GM23338 (cell line): Measurements from ENCODE around the gene PPP6R2. TPM values are rescaled to one million over a fixed set of nuclear protein-coding genes. Genes with fewer than 3 reads are reported as not detected.

Source experiments
- ATAC-seq: fragments of 200-7000 bp; cut with Tn5 transposase; 3 replicates; pipeline ENCODE4 v1.9.1; 2020
- DNase-seq: peaks from one replicate; pipeline ENCODE4 v3.0.0-alpha.2; 2015; ENCODE audit warnings: low spot score
- H2AFZ ChIP-seq: fragments of 200-600 bp; sonication (generic); 2 replicates; pipeline ENCODE4 v1.8.0; 2016; ENCODE audit warnings: antibody characterized with exemption, mild to moderate bottlenecking, moderate library complexity
- H3F3A ChIP-seq: fragments of 200-600 bp; sonication (generic); replicated peaks from 2 replicates; pipeline ENCODE4 v1.8.0; 2017; ENCODE audit warnings: antibody characterized with exemption, mixed run types, low read depth
- H3K27ac ChIP-seq: fragments of 200-600 bp; sonication (generic); 2 replicates; pipeline ENCODE4 v1.6.1; 2016; ENCODE audit warnings: low read depth
- H3K27me3 ChIP-seq: fragments of 200-600 bp; sonication (generic); 2 replicates; pipeline ENCODE4 v1.8.0; 2016; ENCODE audit warnings: mild to moderate bottlenecking, mixed run types, moderate library complexity; ENCODE audit not compliant: insufficient read depth
- H3K36me3 ChIP-seq: fragments of 200-600 bp; sonication (generic); 2 replicates; pipeline ENCODE4 v1.8.0; 2016; ENCODE audit warnings: mild to moderate bottlenecking; ENCODE audit not compliant: insufficient read depth
- H3K4me1 ChIP-seq: fragments of 200-600 bp; sonication (generic); 2 replicates; pipeline ENCODE4 v1.8.0; 2016; ENCODE audit warnings: mild to moderate bottlenecking, moderate library complexity; ENCODE audit not compliant: insufficient read depth
- H3K4me2 ChIP-seq: fragments of 200-600 bp; sonication (generic); 2 replicates; pipeline ENCODE4 v1.7.1; 2017; ENCODE audit warnings: mixed run types
- H3K4me3 ChIP-seq: fragments of 200-600 bp; sonication (generic); 2 replicates; pipeline ENCODE4 v1.6.1; 2016; ENCODE audit warnings: mixed run types
- H3K79me2 ChIP-seq: fragments of 200-600 bp; sonication (generic); replicated peaks from 2 replicates; pipeline ENCODE4 v1.8.0; 2017; ENCODE audit warnings: mild to moderate bottlenecking; ENCODE audit not compliant: insufficient read depth
- H3K9me2 ChIP-seq: fragments of 200-600 bp; sonication (generic); 2 replicates; pipeline ENCODE4 v1.8.0; 2017; ENCODE audit not compliant: insufficient read depth
- H4K20me1 ChIP-seq: fragments of 200-600 bp; sonication (generic); replicated peaks from 2 replicates; pipeline ENCODE4 v1.8.0; 2017; ENCODE audit warnings: mild to moderate bottlenecking; ENCODE audit not compliant: insufficient read depth
- H3K27ac Mint-ChIP-seq: 2 replicates; pipeline ENCODE4 v1.8.0; 2020; ENCODE audit warnings: inconsistent platforms, mild to moderate bottlenecking, moderate library complexity, mixed read lengths
- H3K27me3 Mint-ChIP-seq: 3 replicates; pipeline ENCODE4 v1.8.0; 2022; ENCODE audit warnings: low read depth, mild to moderate bottlenecking, moderate library complexity, mixed read lengths, inconsistent platforms; ENCODE audit not compliant: insufficient read depth, poor library complexity
- H3K36me3 Mint-ChIP-seq: 3 replicates; pipeline ENCODE4 v1.8.0; 2021; ENCODE audit warnings: low read depth, mild to moderate bottlenecking, inconsistent platforms, moderate library complexity, mixed read lengths
- H3K4me1 Mint-ChIP-seq: 3 replicates; pipeline ENCODE4 v1.8.0; 2020; ENCODE audit warnings: mild to moderate bottlenecking, inconsistent platforms, mixed read lengths
- H3K4me3 Mint-ChIP-seq: 3 replicates; pipeline ENCODE4 v1.8.0; 2021; ENCODE audit warnings: moderate library complexity, mild to moderate bottlenecking, inconsistent platforms, mixed read lengths
- H3K9me3 Mint-ChIP-seq: 3 replicates; pipeline ENCODE4 v1.8.0; 2020; ENCODE audit warnings: moderate library complexity, mild to moderate bottlenecking, inconsistent platforms, mixed read lengths
- CREB1 ChIP-seq: fragments of 250-450 bp; sonication (Bioruptor Pico); IDR thresholded peaks from 2 replicates; pipeline ENCODE4 v1.5.0; 2020; ENCODE audit warnings: low read depth, mild to moderate bottlenecking, moderate library complexity
- CTCF ChIP-seq, 2 experiments: fragments of 200-600 bp in 1 of 2; sonication (generic) in 1 of 2; conservative IDR thresholded peaks; 2 replicates each; pipeline versions ENCODE4 v1.5.1 to v1.6.1; 2016 to 2017; ENCODE audit warnings: antibody characterized with exemption in 2 of 2, low read depth in 2 of 2, mild to moderate bottlenecking in 2 of 2, moderate library complexity in 1 of 2
- ETS1 ChIP-seq: IDR thresholded peaks from 2 replicates; pipeline ENCODE4 v1.6.1; 2016; ENCODE audit warnings: antibody characterized with exemption
- EZH2 ChIP-seq: fragments of 200-600 bp; sonication (generic); IDR thresholded peaks from one replicate; pipeline ENCODE4 v1.8.0; 2017; ENCODE audit warnings: antibody characterized with exemption, mild to moderate bottlenecking, low read depth; ENCODE audit not compliant: unreplicated experiment
- EZH2phosphoT487 ChIP-seq: fragments of 200-600 bp; sonication (generic); IDR thresholded peaks from one replicate; pipeline ENCODE4 v1.8.1; 2018; ENCODE audit warnings: antibody characterized with exemption; ENCODE audit not compliant: unreplicated experiment
- JUNB ChIP-seq: IDR thresholded peaks from one replicate; pipeline ENCODE4 v1.6.1; 2016; ENCODE audit warnings: antibody characterized with exemption; ENCODE audit not compliant: unreplicated experiment
- NANOG ChIP-seq: IDR thresholded peaks from 2 replicates; pipeline ENCODE4 v1.6.1; 2016; ENCODE audit warnings: antibody characterized with exemption, borderline replicate concordance
- REST ChIP-seq: IDR thresholded peaks from one replicate; pipeline ENCODE4 v1.6.1; 2018; ENCODE audit warnings: antibody characterized with exemption; ENCODE audit not compliant: unreplicated experiment
- STAT1 ChIP-seq: IDR thresholded peaks from one replicate; pipeline ENCODE4 v1.6.1; 2016; ENCODE audit warnings: antibody characterized with exemption; ENCODE audit not compliant: unreplicated experiment
- ZNF114 ChIP-seq: fragments of 250-450 bp; sonication (Bioruptor Pico); IDR thresholded peaks from 2 replicates; pipeline ENCODE4 v1.5.0; 2020; ENCODE audit warnings: mild to moderate bottlenecking, moderate library complexity
- ZNF462 ChIP-seq: fragments of 250-450 bp; sonication (Bioruptor Pico); IDR thresholded peaks from 2 replicates; pipeline ENCODE4 v1.5.0; 2020; ENCODE audit warnings: mild to moderate bottlenecking, moderate library complexity
- polyA plus RNA-seq: library from polyadenylated mRNA; unstranded; fragments of >200 nt; fragmentation: Nextera tagmentation; extraction: Ambion mirVana; gene quantifications from 2 replicates; pipeline ENCODE4 v1.2.1, GENCODE V29; 2016
- total RNA-seq: library from RNA; depleted of rRNA; stranded (reverse); fragments of >200 nt; shearing (Covaris generic); gene quantifications from 2 replicates; pipeline ENCODE4 v1.2.3, GENCODE V29; 2014

The PPP6R2 gene
- total and polyA plus RNA-seq, 2 experiments from 2014 or later: 11.9 to 45.8 TPM

GRCh38 chr22:50444663-50445062 is 101.5 kb downstream of the PPP6R2 start:
- H3K27me3 ChIP-seq: no peaks in the 10 kb centered on the region
- H4K20me1 ChIP-seq: peaks cover 5% of the 10 kb centered on the region; the same call in 1 of the 2 replicates
- H3K4me1 ChIP-seq: no peaks in the 10 kb centered on the region; the same call in 1 of the 2 replicates
- peaks cover 17% of the 10 kb centered on the region for H3K4me1 Mint-ChIP-seq
- no peak for ATAC-seq
- 0 out of 2 replicates have a peak overlapping the region, but pooled peaks have one; percentile 50 for H3K27ac ChIP-seq
- peaks cover 19% of the 10 kb centered on the region for H3K36me3 Mint-ChIP-seq
- no peak overlapping the region for H3K4me3 ChIP-seq
- no peak overlapping the region for H2AFZ ChIP-seq
- no peaks in the 10 kb centered on the region for H3K9me2 ChIP-seq
- no peak for DNase-seq
- H3K36me3 ChIP-seq: no peaks in the 10 kb centered on the region
- peaks cover 28% of the 10 kb centered on the region for H3K27me3 Mint-ChIP-seq
- TF ChIP-seq ZNF462 (CRISPR knock-in tag) (no peak), EZH2phosphoT487 (no peak), CTCF (conservative IDR thresholded peaks at IDR 0.05; ENCODE audit: low read depth in 2 of 2) (no peak), STAT1 (no peak), JUNB (no peak), ZNF114 (CRISPR knock-in tag) (no peak), ETS1 (no peak), CREB1 (no peak), EZH2 (no peak), NANOG (no peak), REST (no peak)
- no peaks in the 10 kb centered on the region for H3K79me2 ChIP-seq
- H3K9me3 Mint-ChIP-seq: no peaks in the 10 kb centered on the region
- no peak overlapping the region; the same call in 1 of the 2 replicates for H3K27ac Mint-ChIP-seq
- H3K4me2 ChIP-seq: no peak overlapping the region
- peaks cover 5% of the 10 kb centered on the region; the same call in 1 of the 2 replicates for H3F3A ChIP-seq
- H3K4me3 Mint-ChIP-seq: no peak overlapping the region
